Measurements from ENCODE around the gene NGLY1. TPM values are rescaled to one million over a fixed set of nuclear protein-coding genes. Genes with fewer than 3 reads are reported as not detected.

The NGLY1 gene
- total and polyA plus RNA-seq, 10 of the 15 experiments (the other 5 are each of a cell fraction or from before 2014, with no cell fraction given): 29.8 to 73.5 (median 47.0) TPM

- TF ChIP-seq ZNF687 (IDR thresholded peaks at IDR 0.05): peak; percentile 99
- TF ChIP-seq NR2C1 (IDR thresholded peaks at IDR 0.05): no peak
- no peak for TF ChIP-seq STAT3 (IDR thresholded peaks at IDR 0.05; ENCODE audit: low read depth, low read length)
- TF ChIP-seq IRF5 (IDR thresholded peaks at IDR 0.05; ENCODE audit: borderline replicate concordance): no peak
- 0 out of 2 replicates have a peak, but pooled peaks have one; percentile 38 for TF ChIP-seq MEF2A (IDR thresholded peaks at IDR 0.05; ENCODE audit: insufficient read depth, low read depth, low read length)
- TF ChIP-seq SIX5 (IDR thresholded peaks at IDR 0.05; ENCODE audit: low read depth, low read length, severe bottlenecking): no peak
- TF ChIP-seq NRF1 (conservative IDR thresholded peaks at IDR 0.05; ENCODE audit: low read depth, low read length): peak; percentile 84
- no peak; the same call in 1 of the 2 replicates for TF ChIP-seq JUNB (IDR thresholded peaks at IDR 0.05)
- TF ChIP-seq WRNIP1 (IDR thresholded peaks at IDR 0.05; ENCODE audit: borderline replicate concordance, low read depth, low read length): no peak
- TF ChIP-seq ZZZ3 (IDR thresholded peaks at IDR 0.05; ENCODE audit: control insufficient read depth, insufficient read length, low read depth): no peak
- 0 out of 2 replicates have a peak, but pooled peaks have one; percentile 4 for TF ChIP-seq TARDBP (IDR thresholded peaks at IDR 0.05; ENCODE audit: borderline replicate concordance)
- no peak for TF ChIP-seq YBX1 (IDR thresholded peaks at IDR 0.05)
- no peak for TF ChIP-seq BMI1 (IDR thresholded peaks at IDR 0.05; ENCODE audit: borderline replicate concordance)
- peak; percentile 54 for TF ChIP-seq MYC (IDR thresholded peaks at IDR 0.05; ENCODE audit: insufficient read depth, insufficient read length, insufficient replicate concordance, low read length, severe bottlenecking)
- peak; percentile 47; the same call in 1 of the 2 replicates for TF ChIP-seq SMAD5 (IDR thresholded peaks at IDR 0.05; ENCODE audit: low read depth)
- peak; percentile 88 for TF ChIP-seq POLR2AphosphoS5 (IDR thresholded peaks at IDR 0.05; ENCODE audit: low read length)
- TF ChIP-seq CBX5 (IDR thresholded peaks at IDR 0.05; ENCODE audit: low read depth): no peak
- no peak for TF ChIP-seq E4F1 (IDR thresholded peaks at IDR 0.05; ENCODE audit: borderline replicate concordance, partially characterized antibody)
- TF ChIP-seq EZH2 (IDR thresholded peaks at IDR 0.05; ENCODE audit: borderline replicate concordance, control insufficient read depth, low read depth, low read length): no peak
- TF ChIP-seq SRF (IDR thresholded peaks at IDR 0.05; ENCODE audit: low read depth in 2 of 2, low read length in 2 of 2): no peak
Measured at GRCh38 chr3:25789596-25790556, 6.6 kb upstream of the NGLY1 start, which contains the start of gene OXSM (continued).

All from GM12878 (cell line).